IMR-90 (cell line): ENCODE measurements around the gene SEC31B.

Experiments
- BHLHE40 ChIP-seq: fragments of 150-350 bp; IDR thresholded peaks from 2 replicates; pipeline ENCODE4 v1.6.1; 2016; ENCODE audit warnings: mild to moderate bottlenecking, low read depth, low read length
- CHD1 ChIP-seq: IDR thresholded peaks from 2 replicates; pipeline ENCODE4 v1.6.1; 2012; ENCODE audit warnings: low read depth, low read length, improper control_type of control experiment
- CTCF ChIP-seq: conservative IDR thresholded peaks from 2 replicates; pipeline ENCODE4 v1.5.1; 2012; ENCODE audit warnings: mild to moderate bottlenecking, low read depth, low read length, improper control_type of control experiment
- POLR2A ChIP-seq: IDR thresholded peaks from 2 replicates; pipeline ENCODE4 v1.6.1; 2012; ENCODE audit warnings: mild to moderate bottlenecking, low read depth, low read length
- RCOR1 ChIP-seq: IDR thresholded peaks from 2 replicates; pipeline ENCODE4 v1.6.1; 2012; ENCODE audit warnings: mild to moderate bottlenecking, low read length, improper control_type of control experiment; ENCODE audit not compliant: insufficient replicate concordance
- RFX5 ChIP-seq: IDR thresholded peaks from 2 replicates; pipeline ENCODE4 v1.8.0; 2012; ENCODE audit warnings: low read depth, mild to moderate bottlenecking, low read length, moderate library complexity

GRCh38 chr10:100509241-100509840 lies 10.3 kb downstream of the SEC31B start:
- TF ChIP-seq CTCF: no peak
- TF ChIP-seq BHLHE40: no peak
- TF ChIP-seq POLR2A: no peak
- TF ChIP-seq RCOR1: no peak
- TF ChIP-seq CHD1: no peak
- no peak for TF ChIP-seq RFX5
